CD4-positive, alpha-beta T cell treated with Interleukin-2 at 100 ng/mL for 4 hours (primary cell): ENCODE results near the gene RRAGB.
"Not testable (repeated sequence)": the region's sequence is repeated elsewhere in the genome, so short reads cannot be mapped to it uniquely, and the experiment has no call there.

Experiments
- DNase-seq: peaks from one replicate; pipeline ENCODE4 v3.0.0-alpha.2; 2020; ENCODE audit warnings: low spot score

The RRAGB gene

DNA sequence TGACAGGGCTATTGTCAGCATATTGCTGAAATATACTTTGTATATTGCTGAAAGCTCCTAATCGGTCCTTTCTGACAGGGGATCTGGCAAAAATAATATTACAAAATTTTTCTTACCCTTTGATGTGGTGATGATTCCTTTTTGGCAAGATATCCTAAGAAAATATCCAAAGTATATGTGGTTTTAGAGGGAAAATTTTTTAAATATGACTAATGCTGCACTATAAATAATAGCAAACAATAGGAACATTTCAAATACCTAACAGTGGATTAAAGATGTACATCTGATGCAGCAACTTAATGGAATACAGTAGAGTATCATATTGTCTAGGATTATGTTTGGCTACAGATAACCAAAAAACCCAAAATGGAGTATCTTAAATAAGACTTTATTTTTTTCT lies 49.6 kb downstream of the RRAGB start:
- DNase-seq, result no peak

DNA sequence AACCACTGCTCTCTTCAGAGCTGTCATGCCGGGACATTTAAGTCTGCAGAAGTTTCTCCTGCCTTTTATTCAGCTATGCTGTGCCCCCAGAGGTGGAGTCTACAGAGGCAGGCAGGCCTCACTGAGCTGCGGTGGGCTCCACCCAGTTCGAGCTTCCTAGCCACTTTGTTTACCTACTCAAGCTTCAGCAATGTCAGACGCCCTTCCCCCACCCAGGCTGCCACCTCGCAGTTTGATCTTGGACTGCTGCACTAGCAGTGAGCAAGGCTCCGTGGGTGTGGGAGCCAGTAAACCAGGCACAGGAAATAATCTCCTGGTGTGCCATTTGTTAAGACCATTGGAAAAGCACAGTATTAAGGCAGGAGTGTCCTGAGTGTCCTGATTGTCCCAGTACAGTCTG lies 56.9 kb downstream of the RRAGB start:
- not testable (repeated sequence) for DNase-seq

DNA sequence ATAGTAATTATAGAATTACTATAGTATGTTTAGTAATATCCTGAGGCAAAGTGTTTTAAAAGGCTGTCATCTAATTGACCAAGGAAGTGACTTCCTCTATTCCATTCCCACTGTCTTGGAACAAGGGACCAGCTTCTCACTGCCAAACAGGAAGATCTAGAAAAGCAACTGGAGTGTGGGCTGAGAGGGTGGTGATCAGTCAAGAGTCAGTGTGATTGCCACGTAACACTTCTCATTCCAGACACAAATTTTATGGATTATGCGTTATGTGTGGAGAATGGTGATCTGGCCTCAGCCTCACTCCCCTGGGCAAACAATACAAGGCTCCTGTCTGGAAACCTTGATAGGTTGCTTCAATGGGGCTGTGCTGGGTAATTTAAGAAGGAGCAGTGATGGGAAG lies 60.0 kb downstream of the RRAGB start:
- DNase-seq, result no peak

DNA sequence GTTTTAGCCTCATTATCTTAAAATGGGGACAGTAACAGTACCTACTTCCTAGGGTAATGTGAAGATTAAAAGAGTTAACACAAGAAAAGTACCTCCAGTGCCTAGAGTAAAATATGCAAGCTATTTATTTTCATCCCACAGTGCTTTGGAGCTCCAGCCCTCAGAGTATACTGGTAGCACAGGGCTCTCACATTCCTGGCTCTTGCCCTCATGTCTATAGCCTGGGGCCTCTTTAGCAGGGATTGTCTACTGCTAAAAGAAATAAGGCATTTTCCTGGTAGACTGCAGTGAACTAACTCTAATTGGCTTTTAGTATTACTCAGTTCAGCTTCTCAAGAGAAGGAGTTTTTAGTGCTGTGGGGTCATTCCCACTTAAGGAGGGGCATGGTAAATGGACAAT lies 60.8 kb downstream of the RRAGB start:
- DNase-seq, result no peak

DNA sequence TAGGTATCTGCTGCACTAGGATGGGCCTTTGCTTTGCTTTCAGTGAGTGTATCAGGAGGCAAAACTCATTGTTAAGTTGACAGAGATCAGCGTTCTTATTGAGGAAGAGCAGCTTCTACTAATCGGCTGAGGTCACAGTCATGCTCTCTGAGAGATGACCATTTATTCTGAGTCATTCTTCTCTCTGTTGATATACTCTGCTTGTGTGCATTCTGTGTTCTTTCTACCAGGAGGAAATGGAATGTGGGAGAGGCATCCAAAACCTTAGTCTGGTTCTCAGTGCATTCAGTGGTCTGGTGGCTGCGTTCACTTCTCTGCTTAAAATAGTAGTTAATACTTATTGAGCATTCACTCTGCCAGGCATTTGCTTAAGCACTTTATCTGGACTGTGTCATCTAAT lies 66.2 kb downstream of the RRAGB start:
- DNase-seq, result no peak

DNA sequence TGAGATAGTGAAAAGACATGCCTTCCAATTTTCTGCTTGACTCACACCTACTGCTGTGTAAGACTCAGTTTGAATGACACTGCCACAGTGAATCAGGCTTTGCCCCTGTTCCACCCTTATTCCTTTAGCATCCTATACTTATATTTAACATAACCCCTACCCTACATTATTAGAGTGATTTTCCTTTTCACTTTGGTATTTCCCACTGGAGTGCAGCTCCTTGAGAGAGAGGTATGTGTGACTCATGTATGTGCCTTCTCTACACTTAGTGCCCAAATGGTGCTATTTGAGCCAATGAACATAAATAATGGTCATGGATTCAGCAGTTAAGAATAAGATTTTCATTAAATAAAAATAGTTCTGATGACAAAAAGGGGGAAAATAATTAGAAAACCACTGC lies 69.5 kb downstream of the RRAGB start:
- DNase-seq, result no peak

DNA sequence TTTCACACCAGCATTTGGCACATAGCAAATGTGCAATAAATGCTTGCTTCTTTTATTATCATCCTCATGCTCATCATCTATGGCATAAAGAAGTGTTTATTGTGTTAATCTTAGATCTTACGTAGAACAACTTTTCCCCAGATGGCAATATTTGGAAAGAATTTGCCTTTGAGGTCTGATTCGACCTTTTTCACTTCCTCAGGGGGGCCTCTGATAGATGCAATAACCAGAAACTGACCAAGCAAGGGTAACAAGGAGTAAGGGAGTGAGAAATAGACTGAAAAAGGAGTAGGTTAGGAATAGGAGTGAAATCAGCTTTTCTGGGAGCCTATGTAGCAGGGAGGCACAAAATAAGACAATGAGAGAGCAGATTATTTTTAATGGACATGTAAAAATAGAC lies 70.2 kb downstream of the RRAGB start:
- no peak for DNase-seq

DNA sequence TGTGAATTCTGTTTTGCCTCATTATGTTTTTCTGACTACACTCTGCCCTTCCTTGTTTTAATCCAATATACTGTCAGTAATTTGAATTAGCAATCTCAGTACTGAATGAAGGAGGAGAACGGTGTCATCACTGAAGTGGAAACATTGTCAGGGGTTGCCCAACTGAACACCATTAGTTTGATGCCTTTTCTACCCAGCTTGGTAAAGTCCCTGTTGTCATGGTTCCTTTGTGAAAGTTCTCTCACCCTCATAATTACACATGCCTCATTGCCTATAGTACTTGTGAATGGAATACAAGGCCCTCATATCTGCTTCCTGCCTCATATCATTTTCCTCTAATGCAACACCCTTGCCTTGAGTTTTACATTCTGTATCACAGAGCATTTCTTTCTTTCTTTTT lies 76.9 kb downstream of the RRAGB start:
- no peak for DNase-seq

DNA sequence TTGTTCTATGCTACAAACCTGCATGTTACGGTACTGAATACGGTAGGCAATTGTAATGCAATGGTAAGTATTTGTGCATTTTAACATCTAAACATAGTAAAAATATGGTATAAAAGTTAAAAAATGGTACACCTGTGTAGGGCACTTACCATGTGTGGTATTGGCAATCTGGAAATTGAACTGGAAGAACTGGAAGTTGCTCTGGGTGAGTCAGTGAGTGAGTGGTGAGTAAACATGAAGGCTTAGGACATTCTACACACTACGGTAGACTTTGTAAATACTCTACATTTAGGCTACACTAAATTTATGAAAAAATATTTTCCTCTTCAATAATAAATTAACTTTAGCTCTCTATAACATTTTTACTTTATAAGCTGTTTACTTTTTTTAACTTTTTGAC lies 78.9 kb downstream of the RRAGB start:
- no peak for DNase-seq

DNA sequence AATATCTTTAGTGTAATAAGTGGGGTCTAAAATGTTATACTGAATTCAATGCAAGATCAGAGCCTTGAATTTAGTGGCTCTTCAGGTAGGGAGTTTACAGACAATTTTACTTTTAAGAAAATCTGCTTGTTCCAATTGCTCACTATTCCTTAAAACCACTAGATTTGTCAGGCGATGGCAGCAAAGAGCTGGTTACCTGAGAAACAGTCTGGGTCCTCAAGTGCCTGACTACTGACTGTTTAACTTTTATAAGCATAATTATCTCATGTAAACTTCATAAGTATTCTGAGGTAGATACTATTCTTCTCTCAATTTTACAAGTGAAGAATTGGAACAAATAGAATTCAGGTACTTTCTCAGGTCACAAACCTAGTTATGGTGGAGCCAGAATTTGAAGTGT lies 84.3 kb downstream of the RRAGB start:
- no peak for DNase-seq
